Measurements from ENCODE around the gene PPDPF. TPM values are rescaled to one million over a fixed set of nuclear protein-coding genes. Genes with fewer than 3 reads are reported as not detected.

The PPDPF gene
- total RNA-seq, 1 donor, result 85.4 TPM

GRCh38 chr20:63503524-63503923, 17.0 kb upstream of the PPDPF start:
- H3K36me3 ChIP-seq (ENCODE audit: insufficient read depth, low read length), result no peaks in the 10 kb centered on the region
- no peaks in the 10 kb centered on the region for H3K4me1 ChIP-seq (ENCODE audit: insufficient read depth, low read length)

GRCh38 chr20:63504642-63505041, 15.9 kb upstream of the PPDPF start:
- TF ChIP-seq CTCF (IDR thresholded peaks at IDR 0.05; ENCODE audit: extremely low read depth, low read depth, low read length), result no peak
- Histone ChIP-seq H3K9me3 (ENCODE audit: low read depth, low read length) (no peaks in the 10 kb centered on the region), H3K36me3 (ENCODE audit: insufficient read depth, low read length) (no peaks in the 10 kb centered on the region), H4K20me1 (ENCODE audit: insufficient read depth, low read length) (no peaks in the 10 kb centered on the region), H3K27ac (ENCODE audit: low read depth, low read length) (no peak overlapping the region), H3K4me2 (ENCODE audit: insufficient read depth, low read length) (no peak overlapping the region), H3K79me2 (ENCODE audit: insufficient read depth, low read length) (no peaks in the 10 kb centered on the region), H2AFZ (ENCODE audit: low read length) (no peak overlapping the region), H3K4me3 (ENCODE audit: insufficient read depth, low read length) (no peak overlapping the region), H3K27me3 (ENCODE audit: insufficient read depth, low read length) (peaks cover 26% of the 10 kb centered on the region), H3K4me1 (ENCODE audit: insufficient read depth, low read length) (no peaks in the 10 kb centered on the region)
- DNase-seq (ENCODE audit: insufficient read length, low spot score, missing footprints), result peak; percentile 49

More at GRCh38 chr20:63503524-63503923, 17.0 kb upstream of the PPDPF start:
- Histone ChIP-seq H3K4me3 (ENCODE audit: insufficient read depth, low read length) (no peak overlapping the region), H3K27ac (ENCODE audit: low read depth, low read length) (no peak overlapping the region), H2AFZ (ENCODE audit: low read length) (no peak overlapping the region), H3K27me3 (ENCODE audit: insufficient read depth, low read length) (peaks cover 27% of the 10 kb centered on the region), H3K79me2 (ENCODE audit: insufficient read depth, low read length) (no peaks in the 10 kb centered on the region), H3K9me3 (ENCODE audit: low read depth, low read length) (no peaks in the 10 kb centered on the region), H3K4me2 (ENCODE audit: insufficient read depth, low read length) (no peak overlapping the region), H4K20me1 (ENCODE audit: insufficient read depth, low read length) (no peaks in the 10 kb centered on the region)
- peak; percentile 62 for DNase-seq (ENCODE audit: insufficient read length, low spot score, missing footprints)
- TF ChIP-seq CTCF (IDR thresholded peaks at IDR 0.05; ENCODE audit: extremely low read depth, low read depth, low read length), result no peak

- Histone ChIP-seq H3K36me3 (ENCODE audit: insufficient read depth, low read length) (no peaks in the 10 kb centered on the region), H3K27me3 (ENCODE audit: insufficient read depth, low read length) (peaks cover 24% of the 10 kb centered on the region), H3K27ac (ENCODE audit: low read depth, low read length) (no peak overlapping the region), H3K4me3 (ENCODE audit: insufficient read depth, low read length) (no peak overlapping the region), H3K79me2 (ENCODE audit: insufficient read depth, low read length) (no peaks in the 10 kb centered on the region), H3K4me2 (ENCODE audit: insufficient read depth, low read length) (no peak overlapping the region), H4K20me1 (ENCODE audit: insufficient read depth, low read length) (no peaks in the 10 kb centered on the region), H3K9me3 (ENCODE audit: low read depth, low read length) (no peaks in the 10 kb centered on the region), H2AFZ (ENCODE audit: low read length) (no peak overlapping the region), H3K4me1 (ENCODE audit: insufficient read depth, low read length) (no peaks in the 10 kb centered on the region)
- DNase-seq (ENCODE audit: insufficient read length, low spot score, missing footprints), result peak; percentile 41
- no peak for TF ChIP-seq CTCF (IDR thresholded peaks at IDR 0.05; ENCODE audit: extremely low read depth, low read depth, low read length)
Measured at GRCh38 chr20:63505281-63505680, 15.3 kb upstream of the PPDPF start.

- Histone ChIP-seq H3K27me3 (ENCODE audit: insufficient read depth, low read length) (peaks cover 24% of the 10 kb centered on the region), H2AFZ (ENCODE audit: low read length) (no peak overlapping the region), H4K20me1 (ENCODE audit: insufficient read depth, low read length) (no peaks in the 10 kb centered on the region), H3K27ac (ENCODE audit: low read depth, low read length) (no peak overlapping the region), H3K79me2 (ENCODE audit: insufficient read depth, low read length) (no peaks in the 10 kb centered on the region), H3K9me3 (ENCODE audit: low read depth, low read length) (no peaks in the 10 kb centered on the region), H3K36me3 (ENCODE audit: insufficient read depth, low read length) (no peaks in the 10 kb centered on the region), H3K4me1 (ENCODE audit: insufficient read depth, low read length) (no peaks in the 10 kb centered on the region), H3K4me2 (ENCODE audit: insufficient read depth, low read length) (no peak overlapping the region), H3K4me3 (ENCODE audit: insufficient read depth, low read length) (no peak overlapping the region)
- no peak for TF ChIP-seq CTCF (IDR thresholded peaks at IDR 0.05; ENCODE audit: extremely low read depth, low read depth, low read length)
- DNase-seq (ENCODE audit: insufficient read length, low spot score, missing footprints), result peak; percentile 62
Measured at GRCh38 chr20:63505723-63506122, 14.8 kb upstream of the PPDPF start.

Measured in osteoblast (primary cell).